A549 (cell line): Measurements from ENCODE around the gene KRTCAP2. TPM values are rescaled to one million over a fixed set of nuclear protein-coding genes. Genes with fewer than 3 reads are reported as not detected.
A peak's percentile ranks its signal among the peaks of the same experiment; 100 is the strongest.

Experiments
- ATAC-seq, 2 experiments: fragments of 200-7000 bp in 1 of 2; fragments of >200 bp in 1 of 2; cut with Nextera tagmentation in 1 of 2; cut with Tn5 transposase in 1 of 2; 3 replicates each; pipeline versions ENCODE4 v1.8.0 to v1.9.1; 2018 to 2020; ENCODE audit warnings: mild to moderate bottlenecking in 1 of 2, moderate library complexity in 1 of 2
- CTCF ChIA-PET: fragments of 300-600 bp; sonication (Branson Sonifier 250); formaldehyde crosslinking; extraction: SDS; loops from one replicate; lab custom pipeline; 2021; ENCODE audit warnings: antibody characterized with exemption, inconsistent platforms; lab: Yijun Ruan, JAX
- POLR2A ChIA-PET: fragments of 350-600 bp; formaldehyde crosslinking; extraction: SDS; loops from one replicate; lab custom pipeline; 2021; ENCODE audit warnings: antibody characterized with exemption, inconsistent platforms; lab: Yijun Ruan, JAX
- DNase-seq, 2 experiments: peaks; one replicate each; pipeline versions ENCODE4 v3.0.0 to v3.0.0-alpha.2; 2011 to 2016; ENCODE audit warnings: low read depth in 1 of 2, low spot score in 1 of 2
- FAIRE-seq: peaks from 2 replicates; lab custom pipeline; 2011; peaks lifted over from hg19 to GRCh38; lab: Jason Lieb, UNC
- H3K27ac ChIP-seq, 2 experiments: fragments of >200 bp; sonication (Bioruptor Twin); formaldehyde crosslinking; 3 replicates each; pipeline ENCODE4 v1.5.1; 2016 to 2017
- H3K4me1 ChIP-seq: fragments of >200 bp; sonication (Bioruptor Twin); formaldehyde crosslinking; 3 replicates; pipeline ENCODE4 v1.6.1; 2016
- H3K4me2 ChIP-seq: fragments of >200 bp; sonication (Bioruptor Twin); formaldehyde crosslinking; 3 replicates; pipeline ENCODE4 v1.6.1; 2016
- H3K4me3 ChIP-seq: fragments of >200 bp; sonication (Bioruptor Twin); formaldehyde crosslinking; 3 replicates; pipeline ENCODE4 v1.5.1; 2016
- H3K9me3 ChIP-seq: fragments of >200 bp; sonication (Bioruptor Twin); formaldehyde crosslinking; 3 replicates; pipeline ENCODE4 v1.6.1; 2016
- CBX2 ChIP-seq: fragments of 200-600 bp; sonication (generic); IDR thresholded peaks from 2 replicates; pipeline ENCODE4 v1.6.1; 2016; ENCODE audit warnings: low read depth, mild to moderate bottlenecking, borderline replicate concordance
- CEBPB ChIP-seq, 2 experiments: fragments of >200 bp in 1 of 2; sonication (Bioruptor Twin) in 1 of 2; formaldehyde crosslinking in 1 of 2; IDR thresholded peaks; 2 replicates each; pipeline ENCODE4 v1.6.1; 2012 to 2016
- CHD2 ChIP-seq: fragments of 150-350 bp; IDR thresholded peaks from 2 replicates; pipeline ENCODE4 v1.6.1; 2014; ENCODE audit warnings: low read length; ENCODE audit not compliant: partially characterized antibody
- EHMT2 ChIP-seq: fragments of 200-600 bp; sonication (generic); IDR thresholded peaks from 2 replicates; pipeline ENCODE4 v1.6.1; 2016; ENCODE audit warnings: antibody characterized with exemption, low read depth, mild to moderate bottlenecking, moderate library complexity
- FOSB ChIP-seq: fragments of 250-450 bp; sonication (Bioruptor Pico); IDR thresholded peaks from 2 replicates; pipeline ENCODE4 v1.5.0; 2020; ENCODE audit warnings: mild to moderate bottlenecking, moderate library complexity
- GATA3 ChIP-seq: IDR thresholded peaks from 2 replicates; pipeline ENCODE4 v1.6.1; 2012; ENCODE audit warnings: borderline replicate concordance
- HDAC2 ChIP-seq: fragments of 200-600 bp; sonication (generic); IDR thresholded peaks from 2 replicates; pipeline ENCODE4 v1.6.1; 2016
- HEYL ChIP-seq: fragments of 250-450 bp; sonication (Bioruptor Pico); IDR thresholded peaks from 2 replicates; pipeline ENCODE4 v1.8.0; 2021; ENCODE audit warnings: mild to moderate bottlenecking, moderate library complexity
- HOXB13 ChIP-seq: fragments of 250-450 bp; sonication (Bioruptor Pico); IDR thresholded peaks from 2 replicates; pipeline ENCODE4 v1.5.0; 2020; ENCODE audit warnings: low read depth, mild to moderate bottlenecking, moderate library complexity
- KDM5A ChIP-seq: fragments of 200-600 bp; sonication (generic); IDR thresholded peaks from 2 replicates; pipeline ENCODE4 v1.6.1; 2016; ENCODE audit warnings: antibody characterized with exemption, mild to moderate bottlenecking
- PHF8 ChIP-seq: fragments of 200-600 bp; sonication (generic); IDR thresholded peaks from 2 replicates; pipeline ENCODE4 v1.6.1; 2016; ENCODE audit warnings: low read depth, mild to moderate bottlenecking, antibody characterized with exemption, moderate library complexity, borderline replicate concordance
- POLR2A ChIP-seq: IDR thresholded peaks from 2 replicates; pipeline ENCODE4 v1.6.1; 2012; ENCODE audit warnings: mild to moderate bottlenecking, low read length
- RCOR1 ChIP-seq: fragments of 150-350 bp; IDR thresholded peaks from 2 replicates; pipeline ENCODE4 v1.6.1; 2014; ENCODE audit warnings: antibody characterized with exemption, low read length, low read depth
- TFCP2L1 ChIP-seq: fragments of 250-450 bp; sonication (Bioruptor Pico); IDR thresholded peaks from 2 replicates; pipeline ENCODE4 v1.5.0; 2021; ENCODE audit warnings: mild to moderate bottlenecking
- TP53 ChIP-seq: fragments of 250-450 bp; sonication (Bioruptor Pico); IDR thresholded peaks from 2 replicates; pipeline ENCODE4 v1.5.0; 2021; ENCODE audit warnings: mild to moderate bottlenecking, moderate library complexity
- USF2 ChIP-seq: fragments of 450-650 bp; IDR thresholded peaks from 2 replicates; pipeline ENCODE4 v1.6.1; 2014; ENCODE audit warnings: antibody characterized with exemption
- ZSCAN20 ChIP-seq: fragments of 250-450 bp; sonication (Bioruptor Pico); IDR thresholded peaks from 2 replicates; pipeline ENCODE4 v1.8.0; 2022; ENCODE audit warnings: mild to moderate bottlenecking, moderate library complexity
- WGBS: methylation state at CpG from one replicate; pipeline ENCODE4 v1.1.6; 2017; ENCODE audit errors: missing lambda C conversion rate; 5-methylcytosine and 5-hydroxymethylcytosine counted together
- polyA plus RNA-seq, 4 experiments: library from polyadenylated mRNA; depleted of rRNA in 3 of 4; stranded (reverse); fragments of >200 nt; fragmentation: RNase III in 1 of 4; extraction: RNeasy Plus Mini Kit Qiagen cat#74134 plus additional on column Dnase treatment in 1 of 4; gene quantifications; 2 replicates in 3 of 4; 3 replicates in 1 of 4; pipeline ENCODE4 v1.2.3, GENCODE V29; 2011 to 2017
- TF ChIP-seq, protein P1 (sequence below): IDR thresholded peaks from 2 replicates; pipeline ENCODE4 v1.6.1; 2012
- TF ChIP-seq, protein P2 (sequence below): fragments of >200 bp; sonication (Bioruptor Twin); formaldehyde crosslinking; IDR thresholded peaks from 2 replicates; pipeline ENCODE4 v1.6.1; 2016

KRTCAP2 gene
- polyA plus RNA-seq, 2 of the 4 experiments (the other 2 are of a cell fraction), result 154 to 217 TPM

DNA sequence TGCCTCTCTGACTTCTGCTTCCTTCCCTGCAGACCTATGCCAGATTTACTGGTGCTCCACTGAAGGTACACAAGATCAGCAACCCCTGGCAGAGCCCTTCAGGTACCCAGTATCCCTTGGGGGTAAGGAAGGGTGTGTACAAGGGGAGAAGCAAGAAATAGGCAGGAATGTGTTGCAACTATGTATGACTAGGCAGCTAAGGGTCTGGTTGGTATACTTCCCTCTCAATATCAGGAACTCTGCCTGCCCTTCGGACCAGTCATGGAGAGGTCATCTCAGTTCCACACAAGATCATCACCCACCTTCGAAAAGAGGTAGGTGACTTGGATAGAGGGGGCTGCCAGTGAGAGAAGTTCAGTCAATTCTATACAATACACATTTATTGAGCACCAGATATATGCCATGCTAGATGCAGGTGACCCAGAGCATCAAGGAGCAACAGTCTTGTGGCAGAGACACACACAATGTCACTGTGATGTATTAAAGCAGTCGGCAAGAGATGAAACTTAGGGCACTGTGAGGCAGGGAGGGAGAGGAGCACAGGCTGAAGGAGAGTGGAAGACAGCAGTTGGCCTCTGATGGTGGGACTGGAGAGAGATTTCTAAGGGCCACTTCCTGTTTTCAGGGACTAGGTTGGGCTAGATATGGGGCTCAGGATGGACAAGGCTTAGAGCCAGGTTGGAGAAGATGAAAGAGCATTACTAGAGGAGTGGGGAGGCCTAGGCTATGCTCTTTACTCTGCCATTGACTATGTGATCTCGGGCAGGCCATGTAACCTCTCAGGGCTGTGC is 37.4 kb upstream of the KRTCAP2 start:
- TF ChIP-seq GATA3 (no peak), CHD2 (no peak), FOSB (CRISPR knock-in tag) (no peak), TP53 (CRISPR knock-in tag) (no peak), ZSCAN20 (CRISPR knock-in tag) (no peak), HOXB13 (CRISPR knock-in tag) (no peak), HDAC2 (no peak), POLR2A (no peak), CBX2 (no peak), USF2 (no peak)
- H3K4me3 ChIP-seq, result no peak overlapping the region
- H3K4me1 ChIP-seq, result peaks cover 23% of the 10 kb centered on the region
- no peak overlapping the region for H3K27ac ChIP-seq
- FAIRE-seq (no peak), DNase-seq (no peak), ATAC-seq (no peak)
- ChIA-PET CTCF (interaction anchor here (1.4 to 7.6 kb wide), 4 partner anchors 15 to 41 kb away, joined by 4 to 96 read pairs (median 45); no protein-coding TSS in a partner anchor), POLR2A (no interaction called here)
- H3K4me2 ChIP-seq, result peak overlapping the region; percentile 98
- 84% methylated on average over 4 of the region's 4 CpGs for WGBS
- no peaks in the 10 kb centered on the region for H3K9me3 ChIP-seq

DNA sequence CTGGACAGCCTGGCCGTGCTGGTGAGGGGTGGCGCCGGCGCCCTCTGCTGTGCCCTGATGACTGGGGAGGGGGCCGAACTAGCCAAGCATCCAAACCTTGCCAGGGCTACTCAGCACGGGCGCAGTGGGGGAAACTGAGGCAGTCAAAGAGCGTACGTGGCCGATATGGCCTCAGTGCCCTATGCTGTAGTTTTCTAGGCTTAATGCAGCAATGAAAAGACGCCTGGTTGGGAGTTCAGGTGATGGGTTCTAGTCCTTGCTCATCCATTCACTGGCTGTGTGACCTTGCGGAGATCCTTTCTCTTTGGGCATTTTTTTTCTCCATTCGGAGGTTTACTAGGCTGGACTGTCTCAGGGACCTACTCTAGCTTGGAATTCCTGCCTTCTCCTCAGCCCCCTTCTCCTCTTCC is 36.2 kb upstream of the KRTCAP2 start:
- H3K9me3 ChIP-seq, result no peaks in the 10 kb centered on the region
- 4% methylated on average over 11 of the region's 13 CpGs for WGBS
- H3K4me2 ChIP-seq, result peak overlapping the region; percentile 98
- CTCF ChIA-PET, result interaction anchor here (1.0 to 7.6 kb wide), 6 partner anchors 10 to 118 kb away, joined by 3 to 96 read pairs (median 16); no protein-coding TSS in a partner anchor
- ATAC-seq, result no peak
- H3K27ac ChIP-seq, result peak overlapping the region; percentile 97 to 99
- TF ChIP-seq HEYL (CRISPR knock-in tag) (no peak), POLR2A (no peak), RCOR1 (no peak), TP53 (CRISPR knock-in tag) (0 out of 2 replicates have a peak, but pooled peaks have one; percentile 28), EHMT2 (no peak), KDM5A (peak; percentile 96), CEBPB (IDR thresholded peaks at IDR 0.05) (no peak), TFCP2L1 (CRISPR knock-in tag) (0 out of 2 replicates have a peak, but pooled peaks have one; percentile 35), PHF8 (0 out of 2 replicates have a peak, but pooled peaks have one; percentile 54)
- TF ChIP-seq, protein P1, sequence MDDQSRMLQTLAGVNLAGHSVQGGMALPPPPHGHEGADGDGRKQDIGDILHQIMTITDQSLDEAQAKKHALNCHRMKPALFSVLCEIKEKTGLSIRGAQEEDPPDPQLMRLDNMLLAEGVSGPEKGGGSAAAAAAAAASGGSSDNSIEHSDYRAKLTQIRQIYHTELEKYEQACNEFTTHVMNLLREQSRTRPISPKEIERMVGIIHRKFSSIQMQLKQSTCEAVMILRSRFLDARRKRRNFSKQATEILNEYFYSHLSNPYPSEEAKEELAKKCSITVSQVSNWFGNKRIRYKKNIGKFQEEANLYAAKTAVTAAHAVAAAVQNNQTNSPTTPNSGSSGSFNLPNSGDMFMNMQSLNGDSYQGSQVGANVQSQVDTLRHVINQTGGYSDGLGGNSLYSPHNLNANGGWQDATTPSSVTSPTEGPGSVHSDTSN, result no peak
- TF ChIP-seq, protein P2, sequence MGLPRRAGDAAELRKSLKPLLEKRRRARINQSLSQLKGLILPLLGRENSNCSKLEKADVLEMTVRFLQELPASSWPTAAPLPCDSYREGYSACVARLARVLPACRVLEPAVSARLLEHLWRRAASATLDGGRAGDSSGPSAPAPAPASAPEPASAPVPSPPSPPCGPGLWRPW, result no peak
- no peak for FAIRE-seq
- peak overlapping the region; percentile 90 for H3K4me3 ChIP-seq
- POLR2A ChIA-PET, result interaction anchor here (0.7 to 3.2 kb wide), 5 partner anchors 15 to 101 kb away, joined by 3 to 40 read pairs (median 4); no protein-coding TSS in a partner anchor
- DNase-seq, result no peak
- peaks cover 23% of the 10 kb centered on the region for H3K4me1 ChIP-seq
